Thyroid gland (tissue), 4 donors: ENCODE results near the gene TAOK1. TPM values are rescaled to one million over a fixed set of nuclear protein-coding genes. Genes with fewer than 3 reads are reported as not detected.

ENCODE experiments used
- DNase-seq, 2 donors: peaks; one replicate each; pipeline ENCODE4 v3.0.0-alpha.2; 2019
- H3K27ac ChIP-seq, 3 donors: fragments of 200-600 bp; sonication (generic); 1 replicate in 2 of 3; 2 replicates in 1 of 3; pipeline ENCODE4 v1.5.1; 2016 to 2019; ENCODE audit warnings: mild to moderate bottlenecking in 1 of 3, moderate library complexity in 1 of 3
- H3K27me3 ChIP-seq: fragments of 200-600 bp; sonication (generic); one replicate; pipeline ENCODE4 v1.5.1; 2019
- H3K36me3 ChIP-seq, 2 donors: fragments of 200-600 bp; sonication (generic); one replicate each; pipeline ENCODE4 v1.5.1; 2016 to 2019
- H3K4me1 ChIP-seq, 2 donors: fragments of 200-600 bp; sonication (generic); one replicate each; pipeline ENCODE4 v1.5.1; 2017 to 2019
- H3K4me3 ChIP-seq, 3 donors: fragments of 200-600 bp; sonication (generic); replicated peaks in 1 of 3; 1 replicate in 2 of 3; 2 replicates in 1 of 3; pipeline ENCODE4 v1.5.1; 2016; ENCODE audit warnings: mild to moderate bottlenecking in 1 of 3
- H3K9me3 ChIP-seq: fragments of 200-600 bp; sonication (generic); one replicate; pipeline ENCODE4 v1.5.1; 2017
- CTCF ChIP-seq, 6 experiments: fragments of 200-600 bp in 3 of 6; fragments of 450-650 bp in 3 of 6; sonication (generic) in 3 of 6; IDR thresholded peaks; one replicate each; pipeline ENCODE4 v1.5.1; 2016 to 2019; ENCODE audit warnings: antibody characterized with exemption in 6 of 6, mild to moderate bottlenecking in 2 of 6, inconsistent platforms in 1 of 6, moderate library complexity in 1 of 6
- POLR2A ChIP-seq, 2 donors: fragments of 450-650 bp; IDR thresholded peaks; one replicate each; pipeline ENCODE4 v1.6.1; 2017; ENCODE audit warnings: antibody characterized with exemption in 2 of 2, mild to moderate bottlenecking in 2 of 2, moderate library complexity in 1 of 2
- WGBS, 2 donors: methylation state at CpG; one replicate each; pipeline ENCODE4 v1.1.5; 2017; 5-methylcytosine and 5-hydroxymethylcytosine counted together
- intact Hi-C: fragments of 100-400 bp; cut with DNase I; formaldehyde crosslinking; loops from one replicate; pipeline ENCODE4 v1.15.1; 2023
- total RNA-seq, 4 donors: library from RNA; depleted of rRNA; stranded (reverse); fragments of >200 nt; gene quantifications; one replicate each; pipeline ENCODE4 v1.2.3, GENCODE V29; 2016

Gene TAOK1
- total RNA-seq, 4 donors from 2014 or later = 62.9 to 87.5 (median 68.8) TPM

GRCh38 chr17:29579866-29580771 is 190.0 kb downstream of the TAOK1 start:
- H3K27ac ChIP-seq = no peak overlapping the region
- H3K4me1 ChIP-seq = peaks cover 0 to 12% of the 10 kb centered on the region in 2 donors
- no peak for TF ChIP-seq POLR2A (IDR thresholded peaks at IDR 0.05)
- TF ChIP-seq CTCF (IDR thresholded peaks at IDR 0.05) = peak; percentile 70 to 95 (median 89)
- peak; percentile 90 to 92 for DNase-seq
- no peaks in the 10 kb centered on the region for H3K9me3 ChIP-seq
- no peak overlapping the region for H3K4me3 ChIP-seq
- intact Hi-C loops = loop anchor here (5.0 to 10.0 kb wide), 3 partner anchors 37 to 355 kb away; partner anchors contain the start of gene SSH2
- WGBS, 2 donors = 64 to 66% methylated on average over 13 to 15 of the region's 15 CpGs
- peaks cover 25 to 37% of the 10 kb centered on the region in 2 donors for H3K36me3 ChIP-seq
- no peaks in the 10 kb centered on the region for H3K27me3 ChIP-seq

GRCh38 chr17:29581583-29582253 is 191.6 kb downstream of the TAOK1 start:
- TF ChIP-seq CTCF (IDR thresholded peaks at IDR 0.05) = no peak
- no peak for TF ChIP-seq POLR2A (IDR thresholded peaks at IDR 0.05)
- DNase-seq = no peak
- H3K27ac ChIP-seq = no peak overlapping the region
- H3K36me3 ChIP-seq = peaks cover 10 to 22% of the 10 kb centered on the region in 2 donors
- 87 to 93% methylated on average over 7 to 9 of the region's 20 CpGs for WGBS, 2 donors
- no peaks in the 10 kb centered on the region for H3K27me3 ChIP-seq
- intact Hi-C loops = loop anchor here (5.0 to 10.0 kb wide), 3 partner anchors 36 to 353 kb away; partner anchors contain the start of gene SSH2
- no peak overlapping the region for H3K4me3 ChIP-seq
- H3K9me3 ChIP-seq = no peaks in the 10 kb centered on the region
- H3K4me1 ChIP-seq = peaks cover 0 to 15% of the 10 kb centered on the region in 2 donors

GRCh38 chr17:29582254-29582765 is 192.1 kb downstream of the TAOK1 start:
- no peak for DNase-seq
- Histone ChIP-seq H3K27ac (no peak overlapping the region), H3K4me3 (no peak overlapping the region), H3K36me3 (peaks cover 5 to 16% of the 10 kb centered on the region in 2 donors), H3K4me1 (peaks cover 4 to 21% of the 10 kb centered on the region in 2 donors), H3K27me3 (no peaks in the 10 kb centered on the region), H3K9me3 (no peaks in the 10 kb centered on the region)
- WGBS, 2 donors = 87% methylated on average over 10 of the region's 10 CpGs
- intact Hi-C loops = loop anchor here (5.0 to 10.0 kb wide), 3 partner anchors 35 to 352 kb away; partner anchors contain the start of gene SSH2
- TF ChIP-seq CTCF (IDR thresholded peaks at IDR 0.05) (no peak), POLR2A (IDR thresholded peaks at IDR 0.05) (no peak)

GRCh38 chr17:29582772-29583171 is 192.6 kb downstream of the TAOK1 start:
- intact Hi-C loops = loop anchor here (5.0 to 10.0 kb wide), 3 partner anchors 35 to 352 kb away; partner anchors contain the start of gene SSH2
- H3K4me1 ChIP-seq = peaks cover 9 to 26% of the 10 kb centered on the region in 2 donors
- H3K9me3 ChIP-seq = no peaks in the 10 kb centered on the region
- H3K36me3 ChIP-seq = peaks cover 5 to 12% of the 10 kb centered on the region in 2 donors
- no peak overlapping the region for H3K4me3 ChIP-seq
- DNase-seq = no peak
- 87 to 97% methylated on average over 5 to 13 of the region's 13 CpGs for WGBS, 2 donors
- TF ChIP-seq POLR2A (IDR thresholded peaks at IDR 0.05) (no peak), CTCF (IDR thresholded peaks at IDR 0.05) (no peak)
- H3K27me3 ChIP-seq = no peaks in the 10 kb centered on the region
- H3K27ac ChIP-seq = no peak overlapping the region
